ENCODE results near the gene SSBP3.

DNA sequence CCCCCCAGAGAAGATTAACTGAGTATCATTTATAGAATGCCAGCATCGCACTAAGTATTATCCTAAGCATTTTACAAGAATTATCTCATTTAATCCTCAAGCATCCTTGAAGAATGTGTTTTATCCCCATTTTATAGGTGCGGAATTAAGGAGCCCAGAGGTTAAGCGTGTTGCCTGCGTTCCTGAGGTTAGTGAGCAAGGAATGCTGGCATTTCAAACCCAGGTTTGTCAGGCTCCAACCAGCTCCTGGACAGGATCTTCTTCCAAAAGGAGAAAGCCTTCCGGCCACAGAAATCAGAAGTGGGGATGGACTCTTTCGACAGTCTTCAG is 82.3 kb downstream of the SSBP3 start:
- no peak for TF ChIP-seq CTCF (IDR thresholded peaks at IDR 0.05; ENCODE audit: insufficient read depth, low read length)
- TF ChIP-seq POLR2AphosphoS5 (IDR thresholded peaks at IDR 0.05; ENCODE audit: low read depth), result no peak
- TF ChIP-seq, protein P1, sequence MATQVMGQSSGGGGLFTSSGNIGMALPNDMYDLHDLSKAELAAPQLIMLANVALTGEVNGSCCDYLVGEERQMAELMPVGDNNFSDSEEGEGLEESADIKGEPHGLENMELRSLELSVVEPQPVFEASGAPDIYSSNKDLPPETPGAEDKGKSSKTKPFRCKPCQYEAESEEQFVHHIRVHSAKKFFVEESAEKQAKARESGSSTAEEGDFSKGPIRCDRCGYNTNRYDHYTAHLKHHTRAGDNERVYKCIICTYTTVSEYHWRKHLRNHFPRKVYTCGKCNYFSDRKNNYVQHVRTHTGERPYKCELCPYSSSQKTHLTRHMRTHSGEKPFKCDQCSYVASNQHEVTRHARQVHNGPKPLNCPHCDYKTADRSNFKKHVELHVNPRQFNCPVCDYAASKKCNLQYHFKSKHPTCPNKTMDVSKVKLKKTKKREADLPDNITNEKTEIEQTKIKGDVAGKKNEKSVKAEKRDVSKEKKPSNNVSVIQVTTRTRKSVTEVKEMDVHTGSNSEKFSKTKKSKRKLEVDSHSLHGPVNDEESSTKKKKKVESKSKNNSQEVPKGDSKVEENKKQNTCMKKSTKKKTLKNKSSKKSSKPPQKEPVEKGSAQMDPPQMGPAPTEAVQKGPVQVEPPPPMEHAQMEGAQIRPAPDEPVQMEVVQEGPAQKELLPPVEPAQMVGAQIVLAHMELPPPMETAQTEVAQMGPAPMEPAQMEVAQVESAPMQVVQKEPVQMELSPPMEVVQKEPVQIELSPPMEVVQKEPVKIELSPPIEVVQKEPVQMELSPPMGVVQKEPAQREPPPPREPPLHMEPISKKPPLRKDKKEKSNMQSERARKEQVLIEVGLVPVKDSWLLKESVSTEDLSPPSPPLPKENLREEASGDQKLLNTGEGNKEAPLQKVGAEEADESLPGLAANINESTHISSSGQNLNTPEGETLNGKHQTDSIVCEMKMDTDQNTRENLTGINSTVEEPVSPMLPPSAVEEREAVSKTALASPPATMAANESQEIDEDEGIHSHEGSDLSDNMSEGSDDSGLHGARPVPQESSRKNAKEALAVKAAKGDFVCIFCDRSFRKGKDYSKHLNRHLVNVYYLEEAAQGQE (IDR thresholded peaks at IDR 0.05; ENCODE audit: insufficient replicate concordance, low read depth), result no peak
- TF ChIP-seq GABPA (IDR thresholded peaks at IDR 0.05; ENCODE audit: low read depth), result no peak
- no peak for TF ChIP-seq SPI1 (IDR thresholded peaks at IDR 0.05; ENCODE audit: borderline replicate concordance, low read depth)

Data from HL-60 (cell line).